HL-60 (cell line): Measurements from ENCODE around the gene SHANK2.

Experiments used
- CTCF ChIP-seq: IDR thresholded peaks from one replicate; pipeline ENCODE4 v1.5.1; 2011; ENCODE audit warnings: low read length, control low read depth, inconsistent platforms; ENCODE audit not compliant: insufficient read depth
- POLR2AphosphoS5 ChIP-seq: IDR thresholded peaks from 2 replicates; pipeline ENCODE4 v1.6.1; 2012; ENCODE audit warnings: low read depth
- REST ChIP-seq: IDR thresholded peaks from 2 replicates; pipeline ENCODE4 v1.6.1; 2012; ENCODE audit warnings: low read depth; ENCODE audit not compliant: insufficient replicate concordance
- SPI1 ChIP-seq: IDR thresholded peaks from 2 replicates; pipeline ENCODE4 v1.6.1; 2012; ENCODE audit warnings: low read depth, mild to moderate bottlenecking, borderline replicate concordance

GRCh38 chr11:71235719-71236118, 16.7 kb downstream of the SHANK2 start:
- TF ChIP-seq REST, result no peak
- TF ChIP-seq CTCF, result no peak
- no peak for TF ChIP-seq POLR2AphosphoS5
- TF ChIP-seq SPI1, result no peak
